HEK293T (cell line): ENCODE measurements around the gene ACSL3.

Source experiments
- CTCF ChIA-PET: fragments of 350-600 bp; formaldehyde crosslinking; extraction: SDS; loops from one replicate; lab custom pipeline; 2021; ENCODE audit warnings: antibody characterized with exemption, inconsistent platforms; lab: Yijun Ruan, JAX
- POLR2A ChIA-PET: fragments of 350-600 bp; formaldehyde crosslinking; extraction: SDS; loops from one replicate; lab custom pipeline; 2020; ENCODE audit warnings: antibody characterized with exemption, inconsistent platforms; lab: Yijun Ruan, JAX
- DNase-seq: peaks from one replicate; pipeline ENCODE4 v3.0.0; 2012; ENCODE audit warnings: mixed read lengths; ENCODE audit errors: extremely low spot score
- ARNT ChIP-seq: fragments of 450-650 bp; IDR thresholded peaks from 2 replicates; pipeline ENCODE4 v1.6.1; 2017; ENCODE audit warnings: mild to moderate bottlenecking
- BHLHE40 ChIP-seq: fragments of 450-650 bp; IDR thresholded peaks from 2 replicates; pipeline ENCODE4 v1.6.1; 2016; ENCODE audit warnings: mild to moderate bottlenecking, moderate library complexity, borderline replicate concordance
- CTBP1 ChIP-seq: fragments of 450-650 bp; IDR thresholded peaks from 2 replicates; pipeline ENCODE4 v1.6.1; 2016; ENCODE audit warnings: borderline replicate concordance
- ELF4 ChIP-seq: fragments of 450-650 bp; IDR thresholded peaks from 2 replicates; pipeline ENCODE4 v1.6.1; 2017; ENCODE audit warnings: antibody characterized with exemption
- FOXA1 ChIP-seq: fragments of 450-650 bp; IDR thresholded peaks from 2 replicates; pipeline ENCODE4 v1.6.1; 2016; ENCODE audit warnings: mild to moderate bottlenecking
- FOXK2 ChIP-seq: fragments of 450-650 bp; IDR thresholded peaks from 2 replicates; pipeline ENCODE4 v1.6.1; 2016; ENCODE audit warnings: mild to moderate bottlenecking
- FOXM1 ChIP-seq: fragments of 450-650 bp; IDR thresholded peaks from 2 replicates; pipeline ENCODE4 v1.6.1; 2017; ENCODE audit warnings: mild to moderate bottlenecking, borderline replicate concordance
- HDGF ChIP-seq: fragments of 450-650 bp; IDR thresholded peaks from 2 replicates; pipeline ENCODE4 v1.6.1; 2017; ENCODE audit warnings: antibody characterized with exemption, borderline replicate concordance
- L3MBTL2 ChIP-seq: fragments of 450-650 bp; conservative IDR thresholded peaks from 2 replicates; pipeline ENCODE4 v1.6.1; 2016; ENCODE audit warnings: mild to moderate bottlenecking
- LEF1 ChIP-seq: fragments of 450-650 bp; IDR thresholded peaks from 2 replicates; pipeline ENCODE4 v1.6.1; 2017; ENCODE audit warnings: mild to moderate bottlenecking, borderline replicate concordance
- NFRKB ChIP-seq: fragments of 450-650 bp; IDR thresholded peaks from 2 replicates; pipeline ENCODE4 v1.6.1; 2016; ENCODE audit warnings: mild to moderate bottlenecking, moderate library complexity
- PKNOX1 ChIP-seq: fragments of 450-650 bp; IDR thresholded peaks from 2 replicates; pipeline ENCODE4 v1.6.1; 2016
- SP1 ChIP-seq: fragments of 450-650 bp; IDR thresholded peaks from 2 replicates; pipeline ENCODE4 v1.6.1; 2017
- SUZ12 ChIP-seq: fragments of 450-650 bp; IDR thresholded peaks from 2 replicates; pipeline ENCODE4 v1.6.1; 2016; ENCODE audit warnings: mild to moderate bottlenecking
- TARDBP ChIP-seq: fragments of 450-650 bp; IDR thresholded peaks from 2 replicates; pipeline ENCODE4 v1.6.1; 2016
- ZNF384 ChIP-seq: fragments of 450-650 bp; IDR thresholded peaks from 2 replicates; pipeline ENCODE4 v1.6.1; 2016

The ACSL3 gene

GRCh38 chr2:222964376-222965031 lies 103.7 kb downstream of the ACSL3 start:
- no peak for DNase-seq
- TF ChIP-seq ARNT, result no peak
- no peak for TF ChIP-seq FOXA1
- no peak for TF ChIP-seq ELF4
- TF ChIP-seq CTBP1, result no peak
- POLR2A ChIA-PET, result no interaction called here
- CTCF ChIA-PET, result no interaction called here

- CTCF ChIA-PET, result interaction anchor here (0.6 kb wide), 2 partner anchors 27 to 290 kb away, joined by 3 read pairs; no protein-coding TSS in a partner anchor
- no peak for DNase-seq
- POLR2A ChIA-PET, result no interaction called here
Measured at GRCh38 chr2:222965555-222965954, 104.7 kb downstream of the ACSL3 start.

GRCh38 chr2:222968550-222969155 lies 107.8 kb downstream of the ACSL3 start:
- DNase-seq, result no peak
- ChIA-PET CTCF (no interaction called here), POLR2A (no interaction called here)
- TF ChIP-seq FOXA1 (no peak), ARNT (no peak), FOXM1 (no peak), PKNOX1 (no peak), NFRKB (no peak), HDGF (no peak), ZNF384 (no peak), TARDBP (no peak), FOXK2 (no peak), LEF1 (no peak), SP1 (no peak), SUZ12 (no peak), L3MBTL2 (no peak), CTBP1 (no peak), ELF4 (no peak), BHLHE40 (no peak)

More at GRCh38 chr2:222965555-222965954, 104.7 kb downstream of the ACSL3 start:
- TF ChIP-seq FOXK2, result no peak
- TF ChIP-seq TARDBP, result no peak
- TF ChIP-seq SP1, result no peak
- no peak for TF ChIP-seq NFRKB
- TF ChIP-seq BHLHE40, result no peak
- TF ChIP-seq LEF1, result no peak
- no peak for TF ChIP-seq PKNOX1
- no peak for TF ChIP-seq ARNT
- TF ChIP-seq SUZ12, result no peak
- TF ChIP-seq ELF4, result no peak
- TF ChIP-seq ZNF384, result no peak
- TF ChIP-seq FOXM1, result no peak
- no peak for TF ChIP-seq HDGF
- no peak for TF ChIP-seq FOXA1
- no peak for TF ChIP-seq L3MBTL2

GRCh38 chr2:222969491-222969890 lies 108.7 kb downstream of the ACSL3 start:
- CTCF ChIA-PET, result no interaction called here
- POLR2A ChIA-PET, result no interaction called here
- DNase-seq, result no peak
- TF ChIP-seq PKNOX1 (no peak), FOXK2 (no peak), FOXA1 (no peak), TARDBP (no peak), SP1 (no peak)

GRCh38 chr2:222972420-222972819 lies 111.6 kb downstream of the ACSL3 start:
- ChIA-PET CTCF (interaction anchor here (0.5 to 1.6 kb wide), 9 partner anchors 9 to 1314 kb away, joined by 3 to 11 read pairs (median 4); no protein-coding TSS in a partner anchor), POLR2A (no interaction called here)
- TF ChIP-seq HDGF (no peak), LEF1 (no peak), FOXA1 (no peak), SP1 (no peak), SUZ12 (no peak), TARDBP (no peak), NFRKB (no peak), ELF4 (no peak), FOXK2 (no peak), L3MBTL2 (no peak), CTBP1 (no peak), PKNOX1 (no peak), ZNF384 (no peak)
- DNase-seq, result no peak

GRCh38 chr2:222973237-222973636 lies 112.4 kb downstream of the ACSL3 start:
- TF ChIP-seq ARNT (no peak), FOXM1 (no peak), HDGF (no peak)
- no peak for DNase-seq
- CTCF ChIA-PET, result interaction anchor here (0.7 kb wide), 1 partner anchor 125 kb away, joined by 3 read pairs; no protein-coding TSS in a partner anchor
- POLR2A ChIA-PET, result no interaction called here
